Keratinocyte (primary cell): ENCODE measurements around the gene HMCN1. TPM values are rescaled to one million over a fixed set of nuclear protein-coding genes. Genes with fewer than 3 reads are reported as not detected.

Experiments
- DNase-seq: peaks from one replicate; pipeline ENCODE4 v3.0.0-alpha.2; 2011; ENCODE audit warnings: low read depth, missing footprints, low spot score
- FAIRE-seq: peaks from 2 replicates; lab custom pipeline; 2011; peaks lifted over from hg19 to GRCh38; lab: Jason Lieb, UNC
- H2AFZ ChIP-seq: 2 replicates; pipeline ENCODE4 v1.6.0; 2012; ENCODE audit warnings: low read length, control low read depth, inconsistent platforms; ENCODE audit not compliant: control insufficient read depth
- H3K27ac ChIP-seq: 2 replicates; pipeline ENCODE4 v1.5.1; 2011; ENCODE audit warnings: low read length; ENCODE audit not compliant: control insufficient read depth, insufficient read depth
- H3K27me3 ChIP-seq: 3 replicates; pipeline ENCODE4 v1.6.0; 2011; ENCODE audit warnings: low read length; ENCODE audit not compliant: control insufficient read depth, insufficient read depth; ENCODE audit errors: extremely low read depth
- H3K36me3 ChIP-seq, 2 experiments: 2 replicates in 1 of 2; 3 replicates in 1 of 2; pipeline ENCODE4 v1.5.1; 2011; ENCODE audit warnings: low read length in 2 of 2, mild to moderate bottlenecking in 1 of 2; ENCODE audit not compliant: control insufficient read depth in 2 of 2, insufficient read depth in 2 of 2; ENCODE audit errors: extremely low read depth in 1 of 2
- H3K4me1 ChIP-seq: 3 replicates; pipeline ENCODE4 v1.5.1; 2011; ENCODE audit warnings: low read length; ENCODE audit not compliant: control insufficient read depth, insufficient read depth; ENCODE audit errors: extremely low read depth
- H3K4me2 ChIP-seq: 3 replicates; pipeline ENCODE4 v1.6.0; 2011; ENCODE audit warnings: low read depth, low read length; ENCODE audit not compliant: control insufficient read depth, insufficient read depth; ENCODE audit errors: extremely low read depth
- H3K4me3 ChIP-seq, 3 experiments: fragments of 200-600 bp in 1 of 3; sonication (generic) in 1 of 3; 2 replicates in 2 of 3; 3 replicates in 1 of 3; pipeline ENCODE4 v1.5.1; 2011 to 2016; ENCODE audit warnings: low read length in 3 of 3, mild to moderate bottlenecking in 3 of 3, control low read depth in 2 of 3, inconsistent platforms in 1 of 3, low read depth in 1 of 3, mixed read lengths in 1 of 3, mixed run types in 1 of 3, moderate library complexity in 1 of 3; ENCODE audit not compliant: control insufficient read depth in 2 of 3, insufficient read depth in 2 of 3; ENCODE audit errors: extremely low read depth in 1 of 3
- H3K79me2 ChIP-seq: 2 replicates; pipeline ENCODE4 v1.6.0; 2012; ENCODE audit warnings: low read length; ENCODE audit not compliant: control insufficient read depth, insufficient read depth
- H3K9ac ChIP-seq: 3 replicates; pipeline ENCODE4 v1.6.0; 2011; ENCODE audit warnings: low read length; ENCODE audit not compliant: control insufficient read depth, insufficient read depth; ENCODE audit errors: extremely low read depth
- H3K9me1 ChIP-seq: 3 replicates; pipeline ENCODE4 v1.6.0; 2011; ENCODE audit warnings: low read length; ENCODE audit not compliant: control insufficient read depth, insufficient read depth; ENCODE audit errors: extremely low read depth
- H3K9me3 ChIP-seq: 2 replicates; pipeline ENCODE4 v1.5.1; 2012; ENCODE audit warnings: low read depth, low read length; ENCODE audit not compliant: control insufficient read depth
- H4K20me1 ChIP-seq: 3 replicates; pipeline ENCODE4 v1.6.0; 2011; ENCODE audit warnings: low read length; ENCODE audit not compliant: control insufficient read depth, insufficient read depth; ENCODE audit errors: extremely low read depth
- CTCF ChIP-seq, 3 experiments: IDR thresholded peaks in 1 of 3; conservative IDR thresholded peaks in 1 of 3; optimal IDR thresholded peaks in 1 of 3; 2 replicates in 2 of 3; 3 replicates in 1 of 3; pipeline versions ENCODE3 to v1.5.1; 2011; ENCODE audit warnings: low read length in 3 of 3, mild to moderate bottlenecking in 3 of 3, moderate library complexity in 2 of 3, control low read depth in 1 of 3, inconsistent platforms in 1 of 3; ENCODE audit not compliant: insufficient read depth in 2 of 3; ENCODE audit errors: extremely low read depth in 1 of 3
- EZH2 ChIP-seq: IDR thresholded peaks from one replicate; pipeline ENCODE4 v1.6.1; 2012; ENCODE audit warnings: inconsistent platforms, mild to moderate bottlenecking, low read length, moderate library complexity
- dilution Hi-C: fragments of 300-500 bp; cut with MboI; formaldehyde crosslinking; loops from one replicate; pipeline ENCODE4 v1.7.0; 2020; ENCODE audit warnings: low sequenced_read_pairs; ENCODE audit not compliant: extremely low pct_ligation_motif_present
- polyA plus RNA-seq, 5 experiments: library from polyadenylated mRNA; depleted of rRNA in 3 of 5; stranded (reverse) in 3 of 5; stranded (forward) in 1 of 5; unstranded in 1 of 5; fragments of >200 nt; gene quantifications; 1 replicate in 1 of 5; 2 replicates in 3 of 5; 3 replicates in 1 of 5; pipeline versions ENCODE4 v1.2.1 to v1.2.3, GENCODE V29; 2011 to 2012; ENCODE audit warnings: missing spikeins in 2 of 5, low read depth in 1 of 5, low replicate concordance in 1 of 5

HMCN1 gene
- polyA plus RNA-seq, 1 donor (not counting 4 experiments of a cell fraction or from before 2014, with no cell fraction given) = 1.8 TPM

- FAIRE-seq (no peak), DNase-seq (no peak)
- Histone ChIP-seq H3K27me3 (no peaks in the 10 kb centered on the region), H3K79me2 (no peaks in the 10 kb centered on the region), H4K20me1 (no peaks in the 10 kb centered on the region), H3K9me1 (no peaks in the 10 kb centered on the region), H3K36me3 (no peaks in the 10 kb centered on the region), H3K4me3 (no peak overlapping the region), H3K9me3 (no peaks in the 10 kb centered on the region), H3K27ac (no peak overlapping the region), H3K9ac (no peak overlapping the region), H3K4me2 (no peak overlapping the region), H2AFZ (no peak overlapping the region), H3K4me1 (no peaks in the 10 kb centered on the region)
- dilution Hi-C loops = no loop called here
- TF ChIP-seq EZH2 (no peak), CTCF (optimal IDR thresholded peaks at IDR 0.05 in 1 of 3, IDR thresholded peaks at IDR 0.05 in 1 of 3, conservative IDR thresholded peaks at IDR 0.05 in 1 of 3; ENCODE audit: extremely low read depth in 1 of 3, insufficient read depth in 2 of 3, low read length in 3 of 3) (no peak)
These were observed 292.8 kb downstream of the HMCN1 start for GRCh38 chr1:186026946-186027345.

- dilution Hi-C loops = no loop called here
- TF ChIP-seq EZH2 (no peak), CTCF (optimal IDR thresholded peaks at IDR 0.05 in 1 of 3, IDR thresholded peaks at IDR 0.05 in 1 of 3, conservative IDR thresholded peaks at IDR 0.05 in 1 of 3; ENCODE audit: extremely low read depth in 1 of 3, insufficient read depth in 2 of 3, low read length in 3 of 3) (no peak)
- no peak overlapping the region for H3K4me2 ChIP-seq
These were observed 293.4 kb downstream of the HMCN1 start for GRCh38 chr1:186027621-186028020.

More at GRCh38 chr1:186027621-186028020, 293.4 kb downstream of the HMCN1 start:
- Histone ChIP-seq H3K27ac (no peak overlapping the region), H3K9me3 (no peaks in the 10 kb centered on the region), H3K9me1 (no peaks in the 10 kb centered on the region), H2AFZ (no peak overlapping the region), H3K9ac (no peak overlapping the region), H3K4me1 (no peaks in the 10 kb centered on the region), H3K27me3 (no peaks in the 10 kb centered on the region), H4K20me1 (no peaks in the 10 kb centered on the region), H3K36me3 (no peaks in the 10 kb centered on the region), H3K79me2 (no peaks in the 10 kb centered on the region), H3K4me3 (no peak overlapping the region)
- DNase-seq (no peak), FAIRE-seq (no peak)
